Nephron (organoid): ENCODE measurements around the gene ATP13A3.

Experiments used
- H3K27ac Mint-ChIP-seq, 3 experiments: 2 replicates each; pipeline ENCODE4 v1.8.0; 2020; ENCODE audit warnings: mixed read lengths in 3 of 3, mild to moderate bottlenecking in 2 of 3, moderate library complexity in 1 of 3
- H3K27me3 Mint-ChIP-seq: 2 replicates; pipeline ENCODE4 v1.8.0; 2021; ENCODE audit warnings: low read depth, mild to moderate bottlenecking, moderate library complexity, mixed read lengths
- H3K36me3 Mint-ChIP-seq: 2 replicates; pipeline ENCODE4 v1.8.0; 2020; ENCODE audit warnings: low read depth, mixed read lengths
- H3K4me1 Mint-ChIP-seq: 2 replicates; pipeline ENCODE4 v1.8.0; 2020; ENCODE audit warnings: mixed read lengths
- H3K4me3 Mint-ChIP-seq, 3 experiments: 2 replicates each; pipeline ENCODE4 v1.8.0; 2020; ENCODE audit warnings: mild to moderate bottlenecking in 3 of 3, mixed read lengths in 3 of 3, moderate library complexity in 2 of 3
- H3K9me3 Mint-ChIP-seq: 2 replicates; pipeline ENCODE4 v1.8.0; 2020; ENCODE audit warnings: mixed read lengths
- CTCF ChIP-seq, 3 experiments: fragments of 200-600 bp; sonication (generic); IDR thresholded peaks; one replicate each; pipeline ENCODE4 v1.5.0; 2021; ENCODE audit warnings: antibody characterized with exemption in 3 of 3; ENCODE audit not compliant: unreplicated experiment in 3 of 3

Gene ATP13A3

GRCh38 chr3:194364652-194365434 lies 122.0 kb downstream of the ATP13A3 start:
- H3K9me3 Mint-ChIP-seq, result no peaks in the 10 kb centered on the region
- H3K4me1 Mint-ChIP-seq, result peaks cover 25% of the 10 kb centered on the region
- no peaks in the 10 kb centered on the region for H3K36me3 Mint-ChIP-seq
- H3K4me3 Mint-ChIP-seq, result no peak overlapping the region
- no peak for TF ChIP-seq CTCF (IDR thresholded peaks at IDR 0.05; ENCODE audit: unreplicated experiment in 3 of 3)
- H3K27ac Mint-ChIP-seq, result no peak overlapping the region
- H3K27me3 Mint-ChIP-seq, result peaks cover 61% of the 10 kb centered on the region

- TF ChIP-seq CTCF (IDR thresholded peaks at IDR 0.05; ENCODE audit: unreplicated experiment in 3 of 3), result no peak
- Mint-ChIP-seq H3K27me3 (peaks cover 59% of the 10 kb centered on the region), H3K36me3 (no peaks in the 10 kb centered on the region), H3K4me3 (no peak overlapping the region), H3K9me3 (no peaks in the 10 kb centered on the region), H3K4me1 (peaks cover 23% of the 10 kb centered on the region), H3K27ac (no peak overlapping the region)
Observed at GRCh38 chr3:194364314-194364651, 122.5 kb downstream of the ATP13A3 start.

GRCh38 chr3:194360568-194360967 lies 126.2 kb downstream of the ATP13A3 start:
- Mint-ChIP-seq H3K36me3 (no peaks in the 10 kb centered on the region), H3K27me3 (peaks cover 49% of the 10 kb centered on the region), H3K27ac (no peak overlapping the region), H3K4me1 (peaks cover 17% of the 10 kb centered on the region), H3K9me3 (no peaks in the 10 kb centered on the region), H3K4me3 (no peak overlapping the region)
- TF ChIP-seq CTCF (IDR thresholded peaks at IDR 0.05; ENCODE audit: unreplicated experiment in 3 of 3), result no peak

GRCh38 chr3:194357681-194358080 lies 129.1 kb downstream of the ATP13A3 start:
- Mint-ChIP-seq H3K36me3 (no peaks in the 10 kb centered on the region), H3K4me3 (no peak overlapping the region), H3K4me1 (peaks cover 5% of the 10 kb centered on the region), H3K27me3 (peaks cover 33% of the 10 kb centered on the region), H3K27ac (no peak overlapping the region), H3K9me3 (no peaks in the 10 kb centered on the region)
- TF ChIP-seq CTCF (IDR thresholded peaks at IDR 0.05; ENCODE audit: unreplicated experiment in 3 of 3), result no peak

GRCh38 chr3:194355379-194355778 lies 131.4 kb downstream of the ATP13A3 start:
- Mint-ChIP-seq H3K4me3 (no peak overlapping the region), H3K27ac (peak overlapping the region in 1 of 3 experiments; percentile 33), H3K4me1 (peaks cover 5% of the 10 kb centered on the region), H3K36me3 (no peaks in the 10 kb centered on the region), H3K9me3 (no peaks in the 10 kb centered on the region), H3K27me3 (peaks cover 21% of the 10 kb centered on the region)
- no peak for TF ChIP-seq CTCF (IDR thresholded peaks at IDR 0.05; ENCODE audit: unreplicated experiment in 3 of 3)

GRCh38 chr3:194354315-194354714 lies 132.5 kb downstream of the ATP13A3 start:
- no peak for TF ChIP-seq CTCF (IDR thresholded peaks at IDR 0.05; ENCODE audit: unreplicated experiment in 3 of 3)
- Mint-ChIP-seq H3K27me3 (peaks cover 18% of the 10 kb centered on the region), H3K9me3 (no peaks in the 10 kb centered on the region), H3K36me3 (no peaks in the 10 kb centered on the region), H3K27ac (no peak overlapping the region), H3K4me1 (peaks cover 5% of the 10 kb centered on the region), H3K4me3 (no peak overlapping the region)
